ENCODE results near the gene SLC4A4.

Gene SLC4A4

GRCh38 chr4:71583971-71584370 is 245.2 kb downstream of the SLC4A4 start:
- no peak for TF ChIP-seq ZNF274 (IDR thresholded peaks at IDR 0.05; ENCODE audit: low read depth, low read length)
- H3K4me3 ChIP-seq (ENCODE audit: low read length) = no peak overlapping the region

DNA sequence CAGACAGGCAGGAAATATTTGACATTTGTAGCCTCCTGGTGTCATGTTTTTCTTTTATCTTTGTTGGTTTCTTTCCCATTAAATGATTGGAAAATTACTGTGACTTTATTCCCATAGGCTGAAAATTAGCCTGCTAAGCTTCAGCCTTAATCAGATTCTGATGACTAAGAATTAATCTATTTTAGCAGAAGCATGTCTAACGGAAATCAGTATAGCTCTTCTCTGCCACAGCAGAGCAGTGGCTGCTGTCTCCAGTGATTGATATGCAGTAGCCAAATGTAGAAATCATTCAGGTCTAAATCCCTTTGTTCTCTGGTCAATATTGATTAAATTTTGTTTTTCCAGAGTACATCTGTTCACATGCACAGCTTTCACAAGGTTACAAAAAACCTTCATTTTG is 245.8 kb downstream of the SLC4A4 start:
- no peak for TF ChIP-seq ZNF274 (IDR thresholded peaks at IDR 0.05; ENCODE audit: low read depth, low read length)
- H3K4me3 ChIP-seq (ENCODE audit: low read length) = no peak overlapping the region

- TF ChIP-seq ZNF274 (IDR thresholded peaks at IDR 0.05; ENCODE audit: low read depth, low read length) = no peak
- H3K4me3 ChIP-seq (ENCODE audit: low read length) = no peak overlapping the region
These were observed 247.4 kb downstream of the SLC4A4 start for GRCh38 chr4:71586087-71586763.

- TF ChIP-seq ZNF274 (IDR thresholded peaks at IDR 0.05; ENCODE audit: low read depth, low read length) = no peak
- no peak overlapping the region for H3K4me3 ChIP-seq (ENCODE audit: low read length)
These were observed 249.2 kb downstream of the SLC4A4 start for GRCh38 chr4:71587995-71588394.

- TF ChIP-seq ZNF274 (IDR thresholded peaks at IDR 0.05; ENCODE audit: low read depth, low read length) = no peak
- H3K4me3 ChIP-seq (ENCODE audit: low read length) = no peak overlapping the region
These were observed 254.0 kb downstream of the SLC4A4 start for GRCh38 chr4:71592793-71593192.

- no peak for TF ChIP-seq ZNF274 (IDR thresholded peaks at IDR 0.05; ENCODE audit: low read depth, low read length)
- H3K4me3 ChIP-seq (ENCODE audit: low read length) = no peak overlapping the region
These were observed 254.5 kb downstream of the SLC4A4 start for GRCh38 chr4:71593311-71593710.

- no peak overlapping the region for H3K4me3 ChIP-seq (ENCODE audit: low read length)
- TF ChIP-seq ZNF274 (IDR thresholded peaks at IDR 0.05; ENCODE audit: low read depth, low read length) = no peak
These were observed 256.8 kb downstream of the SLC4A4 start for GRCh38 chr4:71595576-71596108.

DNA sequence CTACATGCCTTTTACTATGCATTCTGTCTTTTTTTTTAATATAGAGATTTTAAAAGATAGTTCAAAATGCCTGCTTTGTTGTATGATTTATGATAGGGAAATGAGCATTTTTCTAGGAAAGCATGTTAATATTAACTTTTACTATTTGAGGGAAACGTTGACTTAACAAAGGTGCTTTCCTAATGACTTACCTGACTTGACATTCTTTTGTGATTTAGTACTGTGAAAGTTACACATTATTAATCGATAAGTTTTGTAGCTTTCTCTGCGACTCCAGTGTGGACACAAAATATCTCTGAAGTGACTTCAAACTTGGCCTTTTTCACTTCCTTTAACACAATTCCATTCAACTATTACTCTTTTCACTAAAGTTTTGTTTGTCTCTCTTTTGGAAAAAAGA is 260.8 kb downstream of the SLC4A4 start:
- TF ChIP-seq ZNF274 (IDR thresholded peaks at IDR 0.05; ENCODE audit: low read depth, low read length) = no peak
- no peak overlapping the region for H3K4me3 ChIP-seq (ENCODE audit: low read length)

GRCh38 chr4:71602289-71602900 is 263.6 kb downstream of the SLC4A4 start:
- no peak overlapping the region for H3K4me3 ChIP-seq (ENCODE audit: low read length)
- no peak for TF ChIP-seq ZNF274 (IDR thresholded peaks at IDR 0.05; ENCODE audit: low read depth, low read length)

- no peak overlapping the region for H3K4me3 ChIP-seq (ENCODE audit: low read length)
- TF ChIP-seq ZNF274 (IDR thresholded peaks at IDR 0.05; ENCODE audit: low read depth, low read length) = no peak
These were observed 266.0 kb downstream of the SLC4A4 start for GRCh38 chr4:71604785-71605184.

- no peak for TF ChIP-seq ZNF274 (IDR thresholded peaks at IDR 0.05; ENCODE audit: low read depth, low read length)
- H3K4me3 ChIP-seq (ENCODE audit: low read length) = no peak overlapping the region
These were observed 268.3 kb downstream of the SLC4A4 start for GRCh38 chr4:71607109-71607508.

DNA sequence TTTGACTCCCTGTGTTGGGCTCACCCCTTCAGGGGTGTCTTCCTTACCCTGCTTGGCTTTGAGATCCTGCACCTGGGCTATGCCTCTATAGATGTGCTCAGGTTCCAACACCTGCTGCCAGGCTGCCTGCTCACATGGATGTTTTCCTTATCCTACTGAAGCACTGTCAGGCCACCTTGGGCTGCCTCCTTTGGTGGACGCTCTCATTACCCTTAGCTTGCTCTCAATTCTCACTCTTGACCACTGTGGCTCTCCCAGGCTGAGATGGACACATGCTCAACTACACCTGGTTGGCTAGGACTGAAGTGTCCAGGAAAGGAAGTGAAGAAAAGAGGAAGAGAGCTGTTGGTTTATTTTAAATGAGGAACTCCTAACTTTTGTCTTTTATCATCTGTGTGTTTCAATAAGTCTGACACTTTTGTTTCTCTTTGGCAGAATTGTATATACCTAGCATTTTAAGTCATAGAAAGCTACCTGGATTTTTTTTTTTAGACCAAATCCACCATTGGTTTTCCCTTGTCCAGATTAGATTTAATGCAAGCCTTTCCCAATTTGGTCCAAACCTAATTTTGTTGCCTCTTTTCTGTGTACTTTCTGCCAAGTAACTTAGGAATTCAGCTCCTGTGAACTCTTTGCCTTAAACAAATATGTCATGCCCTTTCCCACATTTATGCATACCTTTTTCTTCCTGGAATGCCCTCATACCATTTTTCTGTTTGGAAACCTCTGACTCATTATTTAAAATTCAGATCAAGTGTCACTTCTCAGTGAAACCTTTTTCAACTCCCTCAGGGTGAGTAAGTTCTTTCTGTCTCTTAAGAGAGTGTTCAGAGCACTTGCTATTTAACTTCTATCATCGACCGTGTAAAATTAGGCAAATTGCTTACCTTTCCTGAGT is 269.2 kb downstream of the SLC4A4 start:
- no peak for TF ChIP-seq ZNF274 (IDR thresholded peaks at IDR 0.05; ENCODE audit: low read depth, low read length)
- H3K4me3 ChIP-seq (ENCODE audit: low read length) = no peak overlapping the region

GRCh38 chr4:71608678-71609071 is 269.9 kb downstream of the SLC4A4 start:
- TF ChIP-seq ZNF274 (IDR thresholded peaks at IDR 0.05; ENCODE audit: low read depth, low read length) = no peak
- H3K4me3 ChIP-seq (ENCODE audit: low read length) = no peak overlapping the region

DNA sequence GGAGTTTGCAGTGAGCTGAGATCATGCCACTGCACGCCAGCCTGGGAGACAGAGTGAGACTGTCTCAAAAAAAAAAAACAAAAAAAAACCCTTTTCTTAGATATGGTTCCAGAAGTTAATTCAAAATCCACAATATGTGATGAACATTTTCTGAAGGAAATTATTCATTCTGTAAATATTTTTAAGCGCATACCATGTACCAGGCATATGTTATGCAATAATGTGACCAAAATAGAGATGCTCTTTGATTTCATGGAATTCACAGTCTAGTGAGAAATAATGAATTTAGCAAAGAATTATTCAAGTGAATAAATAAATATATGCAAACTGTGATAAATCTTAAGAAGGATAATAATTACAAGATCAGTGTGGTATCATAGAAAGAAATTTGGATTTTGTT is 270.3 kb downstream of the SLC4A4 start:
- H3K4me3 ChIP-seq (ENCODE audit: low read length) = no peak overlapping the region
- no peak for TF ChIP-seq ZNF274 (IDR thresholded peaks at IDR 0.05; ENCODE audit: low read depth, low read length)

All from GM08714 (cell line).